Upper lobe of left lung (tissue), 6 donors: ENCODE results near the gene NEDD8. TPM values are rescaled to one million over a fixed set of nuclear protein-coding genes. Genes with fewer than 3 reads are reported as not detected.

Experiments used
- ATAC-seq, 2 donors: fragments of 200-7000 bp; cut with Tn5 transposase; one replicate each; pipeline ENCODE4 v1.9.1; 2022; ENCODE audit warnings: mild to moderate bottlenecking in 2 of 2, moderate library complexity in 2 of 2; ENCODE audit not compliant: low FRiP score in 2 of 2
- DNase-seq, 2 donors: peaks; one replicate each; pipeline ENCODE4 v3.0.0-alpha.2; 2019 to 2020
- H3K27ac ChIP-seq, 4 donors: fragments of 200-600 bp; sonication (generic); one replicate each; pipeline ENCODE4 v1.5.1; 2016 to 2019
- H3K27me3 ChIP-seq, 4 donors: fragments of 200-600 bp; sonication (generic); one replicate each; pipeline ENCODE4 v1.5.1; 2017 to 2019
- H3K36me3 ChIP-seq, 4 donors: fragments of 200-600 bp; sonication (generic); one replicate each; pipeline ENCODE4 v1.5.1; 2016 to 2019
- H3K4me1 ChIP-seq, 4 donors: fragments of 200-600 bp; sonication (generic); one replicate each; pipeline ENCODE4 v1.5.1; 2018 to 2019
- H3K4me3 ChIP-seq, 4 donors: fragments of 200-600 bp; sonication (generic); one replicate each; pipeline ENCODE4 v1.5.1; 2017 to 2019; ENCODE audit warnings: mild to moderate bottlenecking in 2 of 4, moderate library complexity in 1 of 4
- H3K9me3 ChIP-seq, 4 donors: fragments of 200-600 bp; sonication (generic); one replicate each; pipeline ENCODE4 v1.5.1; 2018 to 2019
- CTCF ChIP-seq, 6 experiments: fragments of 450-650 bp in 4 of 6; fragments of 200-600 bp in 2 of 6; sonication (generic) in 2 of 6; IDR thresholded peaks; one replicate each; pipeline ENCODE4 v1.5.1; 2016 to 2019; ENCODE audit warnings: antibody characterized with exemption in 6 of 6
- EP300 ChIP-seq, 4 donors: sonication (generic); formaldehyde crosslinking; IDR thresholded peaks; one replicate each; pipeline ENCODE4 v1.5.1; 2017; ENCODE audit warnings: antibody characterized with exemption in 4 of 4, control low read depth in 2 of 4
- POLR2A ChIP-seq, 4 donors: fragments of 450-650 bp; IDR thresholded peaks; one replicate each; pipeline ENCODE4 v1.5.1; 2016 to 2017; ENCODE audit warnings: antibody characterized with exemption in 4 of 4, mild to moderate bottlenecking in 2 of 4
- POLR2AphosphoS5 ChIP-seq, 2 donors: sonication (generic); formaldehyde crosslinking; IDR thresholded peaks; one replicate each; pipeline ENCODE4 v1.5.1; 2017; ENCODE audit warnings: antibody characterized with exemption in 2 of 2
- WGBS, 2 donors: methylation state at CpG; one replicate each; pipeline ENCODE4 v1.1.5; 2017 to 2018; 5-methylcytosine and 5-hydroxymethylcytosine counted together
- total RNA-seq, 6 donors: library from RNA; depleted of rRNA in 4 of 6; stranded (reverse); fragments of >200 nt in 4 of 6; gene quantifications; one replicate each; pipeline versions ENCODE4 v1.1.0 to v1.2.1, GENCODE V29; 2016 to 2021
- donor health status: DM: no; HTN: no; CAD: no; lungs with moderate emphysema.
- donor health status: DM: no; HTN: yes; CAD: no; lungs with severe emphysema.

Gene NEDD8
- total RNA-seq, 6 donors from 2014 or later = 39.8 to 144 (median 121) TPM

- Histone ChIP-seq H3K4me3 (peak overlapping the region in 1 of 4 donors; percentile 70), H3K27ac (peak overlapping the region; percentile 88 to 91 (median 90))
- TF ChIP-seq EP300 (IDR thresholded peaks at IDR 0.05) (no peak), POLR2A (IDR thresholded peaks at IDR 0.05) (no peak)
Measured at GRCh38 chr14:24216345-24216699, 15.8 kb downstream of the NEDD8 start.

GRCh38 chr14:24215495-24216344 lies 16.4 kb downstream of the NEDD8 start, which contains the start of gene MDP1:
Gene MDP1 (minus strand): TSS chr14:24216066. CDS start chr14:24215955, 111 bp downstream.
- DNase-seq (peak; percentile 90 to 91), ATAC-seq (peak; percentile 86 to 90)
- no peaks in the 10 kb centered on the region for H3K27me3 ChIP-seq
- H3K4me1 ChIP-seq = peaks cover 18 to 45% (median 27%) of the 10 kb centered on the region in 4 donors
- H3K36me3 ChIP-seq = peaks cover 3 to 15% (median 11%) of the 10 kb centered on the region in 4 donors
- H3K9me3 ChIP-seq = no peaks in the 10 kb centered on the region
- H3K27ac ChIP-seq = peak within 1 kb of the TSS; percentile 88 to 91 (median 90)
- TF ChIP-seq POLR2A (IDR thresholded peaks at IDR 0.05) (peak in 3 of 4 donors; percentile 75 to 88 (median 79)), POLR2AphosphoS5 (IDR thresholded peaks at IDR 0.05) (peak; percentile 87 to 90), EP300 (IDR thresholded peaks at IDR 0.05) (peak in 1 of 4 donors; percentile 59), CTCF (IDR thresholded peaks at IDR 0.05) (peak in 5 of 6 experiments; percentile 39 to 78 (median 53))
- 0 to 2% methylated on average over 23 to 30 of the region's 40 CpGs for WGBS, 2 donors
- peak within 1 kb of the TSS; percentile 66 to 77 (median 72) for H3K4me3 ChIP-seq

More at GRCh38 chr14:24216345-24216699, 15.8 kb downstream of the NEDD8 start:
- H3K27me3 ChIP-seq = no peaks in the 10 kb centered on the region
- ATAC-seq = no peak
- H3K9me3 ChIP-seq = no peaks in the 10 kb centered on the region
- no peak for DNase-seq
- H3K4me1 ChIP-seq = peaks cover 18 to 39% (median 25%) of the 10 kb centered on the region in 4 donors
- H3K36me3 ChIP-seq = peaks cover 3 to 11% (median 6%) of the 10 kb centered on the region in 4 donors
- 75 to 92% methylated on average over 2 of the region's 2 CpGs for WGBS, 2 donors

GRCh38 chr14:24213866-24214662 lies 18.1 kb downstream of the NEDD8 start:
- Histone ChIP-seq H3K27ac (peak overlapping the region; percentile 97 to 98 (median 98)), H3K9me3 (no peaks in the 10 kb centered on the region), H3K36me3 (peaks cover 9 to 32% (median 27%) of the 10 kb centered on the region in 4 donors), H3K4me1 (peaks cover 18 to 46% (median 27%) of the 10 kb centered on the region in 4 donors), H3K4me3 (peak overlapping the region in 3 of 4 donors; percentile 64 to 86 (median 77)), H3K27me3 (no peaks in the 10 kb centered on the region)
- TF ChIP-seq EP300 (IDR thresholded peaks at IDR 0.05) = no peak
- TF ChIP-seq POLR2AphosphoS5 (IDR thresholded peaks at IDR 0.05) = no peak
- no peak for TF ChIP-seq CTCF (IDR thresholded peaks at IDR 0.05)
- no peak for TF ChIP-seq POLR2A (IDR thresholded peaks at IDR 0.05)
- WGBS, 2 donors = 90 to 94% methylated on average over 7 of the region's 7 CpGs
- DNase-seq = no peak
- no peak for ATAC-seq

- Histone ChIP-seq H3K36me3 (peaks cover 9 to 41% (median 31%) of the 10 kb centered on the region in 4 donors), H3K9me3 (no peaks in the 10 kb centered on the region), H3K27ac (peak within 1 kb of the TSS; percentile 97 to 98 (median 98)), H3K4me3 (peak within 1 kb of the TSS; percentile 53 to 86 (median 70)), H3K27me3 (no peaks in the 10 kb centered on the region), H3K4me1 (peaks cover 18 to 46% (median 27%) of the 10 kb centered on the region in 4 donors)
- peak; percentile 96 for ATAC-seq
- TF ChIP-seq POLR2AphosphoS5 (IDR thresholded peaks at IDR 0.05) (peak; percentile 99), POLR2A (IDR thresholded peaks at IDR 0.05) (peak; percentile 94 to 98 (median 98)), CTCF (IDR thresholded peaks at IDR 0.05) (peak in 4 of 6 experiments; percentile 9 to 42 (median 25)), EP300 (IDR thresholded peaks at IDR 0.05) (peak in 1 of 4 donors; percentile 34)
- 1% methylated on average over 26 to 47 of the region's 53 CpGs for WGBS, 2 donors
- DNase-seq = peak; percentile 96 to 99
Measured at GRCh38 chr14:24212924-24213865, 19.0 kb downstream of the NEDD8 start, which contains the start of gene CHMP4A. Gene CHMP4A (minus strand): TSS chr14:24213488. CDS start chr14:24213439, 49 bp downstream.
